Body of pancreas (tissue), 4 donors: ENCODE measurements around the gene G6PC3.

ENCODE experiments used
- CTCF ChIP-seq, 7 experiments: fragments of 450-650 bp in 4 of 7; fragments of 200-600 bp in 3 of 7; sonication (generic) in 3 of 7; IDR thresholded peaks; one replicate each; pipeline ENCODE4 v1.5.1; 2016 to 2019; ENCODE audit warnings: antibody characterized with exemption in 7 of 7
- POLR2A ChIP-seq, 3 donors: fragments of 450-650 bp; IDR thresholded peaks; one replicate each; pipeline ENCODE4 v1.6.1; 2016; ENCODE audit warnings: antibody characterized with exemption in 3 of 3, mild to moderate bottlenecking in 2 of 3

GRCh38 chr17:44059101-44059892, 11.2 kb upstream of the G6PC3 start:
- no peak for TF ChIP-seq CTCF (IDR thresholded peaks at IDR 0.05)
- TF ChIP-seq POLR2A (IDR thresholded peaks at IDR 0.05), result no peak
